Left ventricle myocardium inferior (tissue), 1 donor: Measurements from ENCODE around the gene LRP8. TPM values are rescaled to one million over a fixed set of nuclear protein-coding genes. Genes with fewer than 3 reads are reported as not detected.

Source experiments
- DNase-seq: peaks from one replicate; pipeline ENCODE4 v3.0.0-alpha.2; 2020
- H3K27ac ChIP-seq: fragments of 200-600 bp; replicated peaks from 2 replicates; pipeline ENCODE4 v1.8.0; 2021
- H3K27me3 ChIP-seq: fragments of 200-600 bp; 2 replicates; pipeline ENCODE4 v1.8.0; 2021; ENCODE audit warnings: low read depth
- H3K36me3 ChIP-seq: fragments of 200-600 bp; 2 replicates; pipeline ENCODE4 v1.8.0; 2021
- H3K4me1 ChIP-seq: fragments of 200-600 bp; 2 replicates; pipeline ENCODE4 v1.8.0; 2021
- H3K4me3 ChIP-seq: fragments of 200-600 bp; 2 replicates; pipeline ENCODE4 v1.8.0; 2021; ENCODE audit warnings: mild to moderate bottlenecking, moderate library complexity
- H3K9me3 ChIP-seq: fragments of 200-600 bp; replicated peaks from 2 replicates; pipeline ENCODE4 v1.8.0; 2021
- intact Hi-C: fragments of 100-400 bp; cut with micrococcal nuclease; formaldehyde crosslinking; loops from one replicate; pipeline ENCODE4 v1.11.0; 2022
- total RNA-seq: library from RNA; stranded (reverse); fragmentation: NEBNext Ultra II Directional; extraction: Animal tissue kit (Norgen Biotek cat#: 25700); gene quantifications from one replicate; pipeline ENCODE4 v1.2.1, GENCODE V29; 2021
- TF ChIP-seq, protein P1 (sequence below): fragments of 200-600 bp; IDR thresholded peaks from 2 replicates; pipeline ENCODE4 v1.8.0; 2021; ENCODE audit warnings: antibody characterized with exemption, mild to moderate bottlenecking, borderline replicate concordance
- donor health status: DM: no; HTN: yes; CAD: no; lungs with severe emphysema.

Gene LRP8
- total RNA-seq, 1 donor from 2014 or later, result 1.8 TPM

- intact Hi-C loops, result no loop called here
- no peak overlapping the region for H3K4me3 ChIP-seq
- peaks cover 5% of the 10 kb centered on the region for H3K27me3 ChIP-seq
- H3K4me1 ChIP-seq, result no peaks in the 10 kb centered on the region
- no peak for DNase-seq
- H3K27ac ChIP-seq, result no peak overlapping the region
- H3K9me3 ChIP-seq, result no peaks in the 10 kb centered on the region
- H3K36me3 ChIP-seq, result no peaks in the 10 kb centered on the region
- TF ChIP-seq, protein P1, sequence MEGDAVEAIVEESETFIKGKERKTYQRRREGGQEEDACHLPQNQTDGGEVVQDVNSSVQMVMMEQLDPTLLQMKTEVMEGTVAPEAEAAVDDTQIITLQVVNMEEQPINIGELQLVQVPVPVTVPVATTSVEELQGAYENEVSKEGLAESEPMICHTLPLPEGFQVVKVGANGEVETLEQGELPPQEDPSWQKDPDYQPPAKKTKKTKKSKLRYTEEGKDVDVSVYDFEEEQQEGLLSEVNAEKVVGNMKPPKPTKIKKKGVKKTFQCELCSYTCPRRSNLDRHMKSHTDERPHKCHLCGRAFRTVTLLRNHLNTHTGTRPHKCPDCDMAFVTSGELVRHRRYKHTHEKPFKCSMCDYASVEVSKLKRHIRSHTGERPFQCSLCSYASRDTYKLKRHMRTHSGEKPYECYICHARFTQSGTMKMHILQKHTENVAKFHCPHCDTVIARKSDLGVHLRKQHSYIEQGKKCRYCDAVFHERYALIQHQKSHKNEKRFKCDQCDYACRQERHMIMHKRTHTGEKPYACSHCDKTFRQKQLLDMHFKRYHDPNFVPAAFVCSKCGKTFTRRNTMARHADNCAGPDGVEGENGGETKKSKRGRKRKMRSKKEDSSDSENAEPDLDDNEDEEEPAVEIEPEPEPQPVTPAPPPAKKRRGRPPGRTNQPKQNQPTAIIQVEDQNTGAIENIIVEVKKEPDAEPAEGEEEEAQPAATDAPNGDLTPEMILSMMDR, result no peak
Measured at GRCh38 chr1:53274026-53274425, 53.8 kb downstream of the LRP8 start.

- H3K36me3 ChIP-seq, result no peaks in the 10 kb centered on the region
- H3K4me1 ChIP-seq, result no peaks in the 10 kb centered on the region
- H3K9me3 ChIP-seq, result no peaks in the 10 kb centered on the region
- peaks cover 5% of the 10 kb centered on the region for H3K27me3 ChIP-seq
- no peak overlapping the region for H3K4me3 ChIP-seq
- intact Hi-C loops, result no loop called here
- TF ChIP-seq, protein P1, result no peak
- DNase-seq, result no peak
- H3K27ac ChIP-seq, result no peak overlapping the region
Measured at GRCh38 chr1:53273526-53273925, 54.3 kb downstream of the LRP8 start.

DNA sequence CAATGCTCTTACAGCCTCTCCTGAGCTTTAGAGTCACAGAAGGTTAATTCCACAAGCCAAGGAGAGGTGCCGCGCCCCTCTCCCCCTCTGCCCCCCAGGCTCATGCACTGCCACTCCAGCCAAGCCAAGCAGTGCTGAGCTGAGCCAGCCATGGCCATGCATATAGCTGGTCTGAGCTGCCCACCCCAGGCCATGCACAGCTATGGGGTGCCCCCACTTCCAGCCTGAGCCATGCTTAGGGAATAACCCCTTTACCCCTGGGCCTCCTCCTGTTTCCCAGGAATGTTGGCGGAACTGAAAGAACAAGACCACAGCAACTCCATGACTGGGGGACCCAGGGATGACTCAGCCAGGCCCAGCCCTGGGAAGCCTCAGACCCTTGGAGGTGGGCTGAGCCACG lies 55.5 kb downstream of the LRP8 start:
- Histone ChIP-seq H3K4me1 (no peaks in the 10 kb centered on the region), H3K36me3 (no peaks in the 10 kb centered on the region), H3K27me3 (peaks cover 4% of the 10 kb centered on the region), H3K9me3 (no peaks in the 10 kb centered on the region), H3K27ac (no peak overlapping the region), H3K4me3 (no peak overlapping the region)
- no peak for DNase-seq
- intact Hi-C loops, result no loop called here
- TF ChIP-seq, protein P1, result no peak

DNA sequence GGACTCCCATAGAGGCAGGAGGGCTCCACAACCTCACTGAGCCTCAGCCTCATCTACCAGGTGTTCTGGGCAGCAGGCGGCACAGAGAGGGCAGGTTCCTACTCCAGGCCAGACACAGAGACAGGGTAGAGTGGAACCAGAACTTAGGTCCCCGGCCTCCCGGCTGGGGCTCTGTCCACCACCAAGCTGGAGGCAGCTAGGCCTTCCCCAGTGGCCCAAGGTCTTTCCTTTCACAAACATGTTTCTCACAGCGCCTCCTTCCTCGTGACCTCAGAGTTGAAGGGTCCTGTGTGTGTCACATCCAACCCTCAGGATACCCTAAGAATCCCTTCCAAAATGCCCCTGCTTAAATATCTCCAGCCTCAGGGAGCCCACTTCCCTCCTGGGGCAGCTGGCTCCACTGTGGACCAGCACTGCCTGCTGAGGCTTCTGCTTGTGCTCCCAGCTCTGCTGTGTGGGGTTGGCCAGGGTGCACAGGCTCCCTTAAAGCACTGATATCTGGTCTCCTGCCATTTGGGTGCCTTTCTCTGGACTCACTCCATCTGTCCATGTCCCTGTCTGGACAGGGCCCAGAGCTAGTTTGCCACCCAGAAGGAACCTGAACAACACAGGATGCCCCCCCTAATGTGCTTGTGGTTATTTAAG lies 56.3 kb downstream of the LRP8 start:
- intact Hi-C loops, result no loop called here
- Histone ChIP-seq H3K27ac (no peak overlapping the region), H3K4me3 (no peak overlapping the region), H3K27me3 (no peaks in the 10 kb centered on the region), H3K9me3 (no peaks in the 10 kb centered on the region), H3K36me3 (no peaks in the 10 kb centered on the region), H3K4me1 (no peaks in the 10 kb centered on the region)
- no peak for DNase-seq
- TF ChIP-seq, protein P1, result no peak

DNA sequence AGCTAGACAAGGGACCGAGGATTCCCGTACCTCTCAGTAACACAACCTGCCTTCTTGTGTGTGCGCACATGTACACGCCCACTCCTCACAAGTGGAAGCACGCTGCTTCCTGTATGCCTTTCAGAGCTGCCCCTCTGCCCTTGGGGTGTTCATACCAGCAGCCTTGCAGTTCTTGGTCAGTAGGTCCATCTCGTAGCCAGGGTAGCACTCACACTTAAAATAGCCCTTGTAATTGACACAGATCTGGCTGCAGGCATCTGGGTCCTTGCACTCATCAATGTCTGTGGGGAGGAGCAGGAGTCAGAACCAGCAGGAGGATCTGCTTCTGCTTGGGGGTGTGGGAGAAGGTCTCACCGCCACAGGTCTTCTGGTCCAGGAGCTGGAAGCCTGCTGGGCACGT lies 57.0 kb downstream of the LRP8 start:
- H3K36me3 ChIP-seq, result no peaks in the 10 kb centered on the region
- H3K27me3 ChIP-seq, result no peaks in the 10 kb centered on the region
- H3K9me3 ChIP-seq, result no peaks in the 10 kb centered on the region
- H3K4me1 ChIP-seq, result no peaks in the 10 kb centered on the region
- no peak overlapping the region for H3K27ac ChIP-seq
- no peak overlapping the region for H3K4me3 ChIP-seq
- intact Hi-C loops, result no loop called here
- TF ChIP-seq, protein P1, result no peak
- DNase-seq, result no peak
